GM12801 (cell line): ENCODE measurements around the gene SHKBP1.

Experiments
- CTCF ChIP-seq: IDR thresholded peaks from one replicate; pipeline ENCODE4 v1.5.1; 2011; ENCODE audit warnings: control low read depth; ENCODE audit not compliant: insufficient read length; ENCODE audit errors: extremely low read depth

Gene SHKBP1

GRCh38 chr19:40585241-40585981, 8.7 kb downstream of the SHKBP1 start:
- TF ChIP-seq CTCF: no peak

GRCh38 chr19:40585982-40586422, 9.3 kb downstream of the SHKBP1 start:
- TF ChIP-seq CTCF: no peak

GRCh38 chr19:40586611-40587010, 9.9 kb downstream of the SHKBP1 start:
- no peak for TF ChIP-seq CTCF

- no peak for TF ChIP-seq CTCF
Observed at GRCh38 chr19:40588110-40588854, 11.6 kb downstream of the SHKBP1 start.

GRCh38 chr19:40588926-40589569, 12.4 kb downstream of the SHKBP1 start:
- no peak for TF ChIP-seq CTCF

GRCh38 chr19:40589591-40590429, 13.1 kb downstream of the SHKBP1 start:
- TF ChIP-seq CTCF: no peak
